Neural cell (in vitro differentiated cells): ENCODE results near the gene FANCC. TPM values are rescaled to one million over a fixed set of nuclear protein-coding genes. Genes with fewer than 3 reads are reported as not detected.

ENCODE experiments used
- H2AFZ ChIP-seq: fragments of 200-600, 300-800 bp; sonication (generic), shearing (Covaris generic); 2 replicates; pipeline ENCODE4 v1.6.0; 2014; ENCODE audit warnings: low read depth, mild to moderate bottlenecking, antibody characterized with exemption, low read length, moderate library complexity
- H3F3A ChIP-seq: fragments of 200-600 bp; shearing (Covaris generic); 2 replicates; pipeline ENCODE4 v1.6.1; 2016; ENCODE audit warnings: mild to moderate bottlenecking, moderate library complexity, mixed read lengths, antibody characterized with exemption, low read length; ENCODE audit not compliant: insufficient read depth, poor library complexity, severe bottlenecking
- H3K27ac ChIP-seq: fragments of 200-600, 300-800 bp; sonication (generic), shearing (Covaris generic); 2 replicates; pipeline ENCODE4 v1.5.1; 2014; ENCODE audit warnings: mild to moderate bottlenecking, low read length, moderate library complexity
- H3K27me3 ChIP-seq: fragments of 300-800, 200-600 bp; sonication (generic), shearing (Covaris generic); 2 replicates; pipeline ENCODE4 v1.6.0; 2014; ENCODE audit warnings: mild to moderate bottlenecking, low read depth, low read length, moderate library complexity; ENCODE audit not compliant: insufficient read depth
- H3K36me3 ChIP-seq: fragments of 300-800, 200-600 bp; sonication (generic), shearing (Covaris generic); 2 replicates; pipeline ENCODE4 v1.5.1; 2014; ENCODE audit warnings: mild to moderate bottlenecking, antibody characterized with exemption, low read length, moderate library complexity; ENCODE audit not compliant: insufficient read depth
- H3K4me2 ChIP-seq: fragments of 300-800, 200-600 bp; sonication (generic), shearing (Covaris generic); 2 replicates; pipeline ENCODE4 v1.6.0; 2014; ENCODE audit warnings: mild to moderate bottlenecking, low read length
- H3K4me3 ChIP-seq: fragments of 300-800, 200-600 bp; sonication (generic), shearing (Covaris generic); 2 replicates; pipeline ENCODE4 v1.5.1; 2014; ENCODE audit warnings: mild to moderate bottlenecking, low read length, moderate library complexity
- H3K79me2 ChIP-seq: fragments of 200-600 bp; shearing (Covaris generic); replicated peaks from 2 replicates; pipeline ENCODE4 v1.6.0; 2014; ENCODE audit warnings: mild to moderate bottlenecking, low read length, moderate library complexity; ENCODE audit not compliant: insufficient read depth
- H3K9ac ChIP-seq: fragments of 300-800, 200-600 bp; sonication (generic), shearing (Covaris generic); 2 replicates; pipeline ENCODE4 v1.6.1; 2016; ENCODE audit warnings: mild to moderate bottlenecking, low read length, mixed read lengths
- H3K9me2 ChIP-seq: fragments of 200-600 bp; shearing (Covaris generic); 2 replicates; pipeline ENCODE4 v1.6.1; 2016; ENCODE audit warnings: mild to moderate bottlenecking, low read length, mixed read lengths; ENCODE audit not compliant: insufficient read depth
- H3K9me3 ChIP-seq: fragments of 200-600, 300-800 bp; sonication (generic), shearing (Covaris generic); 2 replicates; pipeline ENCODE4 v1.6.1; 2016; ENCODE audit warnings: mild to moderate bottlenecking, mixed run types, low read length, moderate library complexity, mixed read lengths
- H4K20me1 ChIP-seq: fragments of 200-600 bp; shearing (Covaris generic); 2 replicates; pipeline ENCODE4 v1.6.1; 2016; ENCODE audit warnings: mild to moderate bottlenecking, mixed run types; ENCODE audit not compliant: insufficient read depth
- EP300 ChIP-seq: fragments of 450-650 bp; conservative IDR thresholded peaks from 2 replicates; pipeline ENCODE4 v1.6.1; 2014; ENCODE audit warnings: antibody characterized with exemption, mild to moderate bottlenecking, moderate library complexity; ENCODE audit not compliant: poor library complexity, severe bottlenecking
- EZH2 ChIP-seq: fragments of 200-600, 300-800 bp; shearing (Covaris generic), sonication (generic); IDR thresholded peaks from 2 replicates; pipeline ENCODE4 v1.6.1; 2014; ENCODE audit warnings: antibody characterized with exemption, low read length, borderline replicate concordance, mild to moderate bottlenecking; ENCODE audit not compliant: insufficient read depth, poor library complexity, severe bottlenecking
- MXI1 ChIP-seq: fragments of 450-650 bp; conservative IDR thresholded peaks from 2 replicates; pipeline ENCODE4 v1.6.1; 2014; ENCODE audit warnings: antibody characterized with exemption, mild to moderate bottlenecking; ENCODE audit not compliant: poor library complexity, severe bottlenecking
- POLR2AphosphoS5 ChIP-seq: IDR thresholded peaks from 2 replicates; pipeline ENCODE4 v1.6.1; 2012
- RAD21 ChIP-seq: fragments of 450-650 bp; conservative IDR thresholded peaks from 2 replicates; pipeline ENCODE4 v1.6.1; 2014; ENCODE audit warnings: antibody characterized with exemption, mild to moderate bottlenecking, moderate library complexity
- SMC3 ChIP-seq: fragments of 450-650 bp; conservative IDR thresholded peaks from 2 replicates; pipeline ENCODE4 v1.6.1; 2014; ENCODE audit warnings: antibody characterized with exemption, mild to moderate bottlenecking, moderate library complexity; ENCODE audit not compliant: poor library complexity
- TAF1 ChIP-seq: IDR thresholded peaks from 2 replicates; pipeline ENCODE4 v1.6.1; 2012; ENCODE audit warnings: low read depth
- polyA plus RNA-seq: library from polyadenylated mRNA; depleted of rRNA; stranded (reverse); fragments of >200 nt; gene quantifications from 2 replicates; pipeline ENCODE4 v1.2.3, GENCODE V29; 2014
- TF ChIP-seq, protein P1 (sequence below): fragments of 450-650 bp; IDR thresholded peaks from 2 replicates; pipeline ENCODE4 v1.5.1; 2014; ENCODE audit warnings: antibody characterized with exemption, mild to moderate bottlenecking, moderate library complexity; ENCODE audit not compliant: poor library complexity, severe bottlenecking
- TF ChIP-seq, protein P2 (sequence below): IDR thresholded peaks from 2 replicates; pipeline ENCODE4 v1.6.1; 2012; ENCODE audit warnings: borderline replicate concordance

FANCC gene
- polyA plus RNA-seq, 1 donor from 2014 or later, result 9.7 TPM

DNA sequence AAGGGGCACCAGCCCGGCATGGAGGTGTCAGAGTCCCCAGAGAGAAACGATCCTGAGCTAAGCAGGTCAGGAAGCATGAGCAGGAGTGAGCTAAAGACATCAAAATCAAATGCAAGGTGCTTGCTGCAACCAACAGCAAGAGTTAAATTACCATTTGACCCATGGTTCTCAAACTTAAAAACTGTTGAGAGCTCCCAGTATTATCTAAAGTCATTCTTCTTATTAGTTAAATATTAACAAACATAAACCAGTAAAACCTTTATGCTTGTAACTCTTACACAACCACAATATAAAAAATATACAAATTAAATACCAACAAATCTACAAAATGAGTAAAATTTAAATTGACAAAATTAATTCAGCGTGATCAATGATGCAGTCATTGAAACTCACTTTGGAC is 51.5 kb downstream of the FANCC start:
- Histone ChIP-seq H3K4me2 (no peak overlapping the region), H3K4me3 (no peak overlapping the region), H3K9ac (no peak overlapping the region), H3K9me2 (no peaks in the 10 kb centered on the region), H3F3A (no peaks in the 10 kb centered on the region), H3K9me3 (no peaks in the 10 kb centered on the region), H3K27ac (no peak overlapping the region), H3K36me3 (no peaks in the 10 kb centered on the region), H2AFZ (no peak overlapping the region), H3K27me3 (no peaks in the 10 kb centered on the region), H3K79me2 (no peaks in the 10 kb centered on the region), H4K20me1 (no peaks in the 10 kb centered on the region)
- TF ChIP-seq MXI1, result no peak
- no peak for TF ChIP-seq EP300
- no peak for TF ChIP-seq TAF1
- TF ChIP-seq RAD21, result no peak
- TF ChIP-seq, protein P1, sequence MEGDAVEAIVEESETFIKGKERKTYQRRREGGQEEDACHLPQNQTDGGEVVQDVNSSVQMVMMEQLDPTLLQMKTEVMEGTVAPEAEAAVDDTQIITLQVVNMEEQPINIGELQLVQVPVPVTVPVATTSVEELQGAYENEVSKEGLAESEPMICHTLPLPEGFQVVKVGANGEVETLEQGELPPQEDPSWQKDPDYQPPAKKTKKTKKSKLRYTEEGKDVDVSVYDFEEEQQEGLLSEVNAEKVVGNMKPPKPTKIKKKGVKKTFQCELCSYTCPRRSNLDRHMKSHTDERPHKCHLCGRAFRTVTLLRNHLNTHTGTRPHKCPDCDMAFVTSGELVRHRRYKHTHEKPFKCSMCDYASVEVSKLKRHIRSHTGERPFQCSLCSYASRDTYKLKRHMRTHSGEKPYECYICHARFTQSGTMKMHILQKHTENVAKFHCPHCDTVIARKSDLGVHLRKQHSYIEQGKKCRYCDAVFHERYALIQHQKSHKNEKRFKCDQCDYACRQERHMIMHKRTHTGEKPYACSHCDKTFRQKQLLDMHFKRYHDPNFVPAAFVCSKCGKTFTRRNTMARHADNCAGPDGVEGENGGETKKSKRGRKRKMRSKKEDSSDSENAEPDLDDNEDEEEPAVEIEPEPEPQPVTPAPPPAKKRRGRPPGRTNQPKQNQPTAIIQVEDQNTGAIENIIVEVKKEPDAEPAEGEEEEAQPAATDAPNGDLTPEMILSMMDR, result no peak
- TF ChIP-seq, protein P2, sequence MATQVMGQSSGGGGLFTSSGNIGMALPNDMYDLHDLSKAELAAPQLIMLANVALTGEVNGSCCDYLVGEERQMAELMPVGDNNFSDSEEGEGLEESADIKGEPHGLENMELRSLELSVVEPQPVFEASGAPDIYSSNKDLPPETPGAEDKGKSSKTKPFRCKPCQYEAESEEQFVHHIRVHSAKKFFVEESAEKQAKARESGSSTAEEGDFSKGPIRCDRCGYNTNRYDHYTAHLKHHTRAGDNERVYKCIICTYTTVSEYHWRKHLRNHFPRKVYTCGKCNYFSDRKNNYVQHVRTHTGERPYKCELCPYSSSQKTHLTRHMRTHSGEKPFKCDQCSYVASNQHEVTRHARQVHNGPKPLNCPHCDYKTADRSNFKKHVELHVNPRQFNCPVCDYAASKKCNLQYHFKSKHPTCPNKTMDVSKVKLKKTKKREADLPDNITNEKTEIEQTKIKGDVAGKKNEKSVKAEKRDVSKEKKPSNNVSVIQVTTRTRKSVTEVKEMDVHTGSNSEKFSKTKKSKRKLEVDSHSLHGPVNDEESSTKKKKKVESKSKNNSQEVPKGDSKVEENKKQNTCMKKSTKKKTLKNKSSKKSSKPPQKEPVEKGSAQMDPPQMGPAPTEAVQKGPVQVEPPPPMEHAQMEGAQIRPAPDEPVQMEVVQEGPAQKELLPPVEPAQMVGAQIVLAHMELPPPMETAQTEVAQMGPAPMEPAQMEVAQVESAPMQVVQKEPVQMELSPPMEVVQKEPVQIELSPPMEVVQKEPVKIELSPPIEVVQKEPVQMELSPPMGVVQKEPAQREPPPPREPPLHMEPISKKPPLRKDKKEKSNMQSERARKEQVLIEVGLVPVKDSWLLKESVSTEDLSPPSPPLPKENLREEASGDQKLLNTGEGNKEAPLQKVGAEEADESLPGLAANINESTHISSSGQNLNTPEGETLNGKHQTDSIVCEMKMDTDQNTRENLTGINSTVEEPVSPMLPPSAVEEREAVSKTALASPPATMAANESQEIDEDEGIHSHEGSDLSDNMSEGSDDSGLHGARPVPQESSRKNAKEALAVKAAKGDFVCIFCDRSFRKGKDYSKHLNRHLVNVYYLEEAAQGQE, result no peak
- no peak for TF ChIP-seq POLR2AphosphoS5
- no peak for TF ChIP-seq SMC3
- TF ChIP-seq EZH2, result no peak

DNA sequence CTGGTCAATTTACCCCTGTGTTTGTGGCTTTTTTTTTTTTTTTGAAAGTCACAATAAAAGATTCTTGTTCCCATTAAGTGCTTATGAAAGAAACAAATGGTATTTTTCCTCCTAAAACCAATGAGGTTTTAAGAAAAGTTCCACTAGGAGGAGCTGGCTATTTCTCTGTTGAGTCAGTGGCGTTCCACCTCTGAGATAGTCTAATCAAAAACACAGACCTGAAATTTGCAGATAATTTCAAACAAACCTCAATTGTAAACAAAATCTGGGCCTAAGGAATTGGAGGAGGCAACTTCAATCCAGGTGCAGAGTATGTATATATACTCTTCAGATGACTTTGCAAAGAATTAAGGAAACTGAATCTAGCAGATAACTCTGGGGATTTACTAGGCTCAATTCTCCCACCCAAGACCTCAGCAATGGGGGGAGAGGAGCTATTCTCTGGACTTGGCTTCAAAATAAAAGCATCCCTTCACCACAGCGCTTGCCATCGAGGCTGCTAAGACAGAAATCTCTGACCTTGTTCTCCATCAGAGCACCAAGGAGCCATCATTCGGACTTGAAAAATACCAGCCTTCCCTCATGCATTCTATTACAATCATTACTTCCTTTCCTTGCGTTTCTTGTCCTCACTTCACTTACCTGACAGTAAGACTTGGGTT is 52.4 kb downstream of the FANCC start:
- Histone ChIP-seq H4K20me1 (no peaks in the 10 kb centered on the region), H3F3A (no peaks in the 10 kb centered on the region), H3K9ac (no peak overlapping the region), H2AFZ (no peak overlapping the region), H3K36me3 (no peaks in the 10 kb centered on the region), H3K79me2 (no peaks in the 10 kb centered on the region), H3K4me2 (no peak overlapping the region), H3K4me3 (no peak overlapping the region), H3K27ac (no peak overlapping the region), H3K9me3 (no peaks in the 10 kb centered on the region), H3K27me3 (no peaks in the 10 kb centered on the region), H3K9me2 (no peaks in the 10 kb centered on the region)
- TF ChIP-seq RAD21 (peak; percentile 43), MXI1 (no peak), POLR2AphosphoS5 (no peak), EP300 (no peak), TAF1 (no peak), SMC3 (peak; percentile 37)
- TF ChIP-seq, protein P2, result no peak
- TF ChIP-seq, protein P1, result peak; percentile 42
